ENCODE results near the gene SYT8. TPM values are rescaled to one million over a fixed set of nuclear protein-coding genes. Genes with fewer than 3 reads are reported as not detected.
"Not testable (repeated sequence)": the region's sequence is repeated elsewhere in the genome, so short reads cannot be mapped to it uniquely, and the experiment has no call there.

SYT8 gene
- total and polyA plus RNA-seq, 2 donors from 2014 or later: 1.2 to 1.7 TPM

- Histone ChIP-seq H3K4me1 (ENCODE audit: control insufficient read depth in 2 of 3, insufficient read depth in 2 of 3, low read depth in 1 of 3, low read length in 3 of 3) (no peaks in the 10 kb centered on the region), H3K36me3 (ENCODE audit: control insufficient read depth in 2 of 3, insufficient read depth in 3 of 3, low read length in 3 of 3) (no peaks in the 10 kb centered on the region), H3K9me3 (ENCODE audit: control insufficient read depth in 2 of 3, insufficient read depth in 1 of 3, low read length in 3 of 3) (no peaks in the 10 kb centered on the region), H3K27me3 (ENCODE audit: control insufficient read depth, insufficient read depth, low read length) (no peaks in the 10 kb centered on the region), H3K27ac (ENCODE audit: low read depth in 2 of 2, low read length in 2 of 2) (no peak overlapping the region), H3K4me3 (ENCODE audit: low read length in 3 of 3) (no peak overlapping the region), H3K9ac (ENCODE audit: low read length in 3 of 3) (no peak overlapping the region)
- no peak for DNase-seq
- TF ChIP-seq CTCF (IDR thresholded peaks at IDR 0.05; ENCODE audit: borderline replicate concordance, extremely low read depth, insufficient read depth): no peak
- no peak for FAIRE-seq
- intact Hi-C loops (cut with DNase I): no loop called here
Observed at GRCh38 chr11:1797391-1798125, 37.2 kb upstream of the SYT8 start.

- Histone ChIP-seq H3K9ac (ENCODE audit: low read length in 3 of 3) (no peak overlapping the region), H3K36me3 (ENCODE audit: control insufficient read depth in 2 of 3, insufficient read depth in 3 of 3, low read length in 3 of 3) (no peaks in the 10 kb centered on the region), H3K4me1 (ENCODE audit: control insufficient read depth in 2 of 3, insufficient read depth in 2 of 3, low read depth in 1 of 3, low read length in 3 of 3) (no peaks in the 10 kb centered on the region), H3K9me3 (ENCODE audit: control insufficient read depth in 2 of 3, insufficient read depth in 1 of 3, low read length in 3 of 3) (no peaks in the 10 kb centered on the region), H3K4me3 (ENCODE audit: low read length in 3 of 3) (no peak overlapping the region), H3K27me3 (ENCODE audit: control insufficient read depth, insufficient read depth, low read length) (no peaks in the 10 kb centered on the region), H3K27ac (ENCODE audit: low read depth in 2 of 2, low read length in 2 of 2) (no peak overlapping the region)
- FAIRE-seq (no peak), DNase-seq (no peak)
- intact Hi-C loops (cut with DNase I): no loop called here
- TF ChIP-seq CTCF (IDR thresholded peaks at IDR 0.05; ENCODE audit: borderline replicate concordance, extremely low read depth, insufficient read depth): no peak
Observed at GRCh38 chr11:1803246-1803645, 31.5 kb upstream of the SYT8 start.

- H3K9me3 ChIP-seq (ENCODE audit: control insufficient read depth in 2 of 3, insufficient read depth in 1 of 3, low read length in 3 of 3); H3K9ac ChIP-seq (ENCODE audit: low read length in 3 of 3); H3K27me3 ChIP-seq (ENCODE audit: control insufficient read depth, insufficient read depth, low read length); intact Hi-C loops (cut with DNase I); H3K27ac ChIP-seq (ENCODE audit: low read depth in 2 of 2, low read length in 2 of 2); H3K4me1 ChIP-seq (ENCODE audit: control insufficient read depth in 2 of 3, insufficient read depth in 2 of 3, low read depth in 1 of 3, low read length in 3 of 3); H3K36me3 ChIP-seq (ENCODE audit: control insufficient read depth in 2 of 3, insufficient read depth in 3 of 3, low read length in 3 of 3); DNase-seq; FAIRE-seq; H3K4me3 ChIP-seq (ENCODE audit: low read length in 3 of 3): not testable (repeated sequence)
Observed at GRCh38 chr11:1803835-1804519, 30.8 kb upstream of the SYT8 start.

- FAIRE-seq (no peak), DNase-seq (no peak)
- Histone ChIP-seq H3K4me3 (ENCODE audit: low read length in 3 of 3) (no peak overlapping the region), H3K9me3 (ENCODE audit: control insufficient read depth in 2 of 3, insufficient read depth in 1 of 3, low read length in 3 of 3) (no peaks in the 10 kb centered on the region), H3K27ac (ENCODE audit: low read depth in 2 of 2, low read length in 2 of 2) (no peak overlapping the region), H3K9ac (ENCODE audit: low read length in 3 of 3) (no peak overlapping the region), H3K36me3 (ENCODE audit: control insufficient read depth in 2 of 3, insufficient read depth in 3 of 3, low read length in 3 of 3) (no peaks in the 10 kb centered on the region), H3K4me1 (ENCODE audit: control insufficient read depth in 2 of 3, insufficient read depth in 2 of 3, low read depth in 1 of 3, low read length in 3 of 3) (no peaks in the 10 kb centered on the region), H3K27me3 (ENCODE audit: control insufficient read depth, insufficient read depth, low read length) (no peaks in the 10 kb centered on the region)
- intact Hi-C loops (cut with DNase I): no loop called here
- no peak for TF ChIP-seq CTCF (IDR thresholded peaks at IDR 0.05; ENCODE audit: borderline replicate concordance, extremely low read depth, insufficient read depth)
Observed at GRCh38 chr11:1805525-1805924, 29.3 kb upstream of the SYT8 start.
